Hindlimb muscle (tissue), 1 donor: ENCODE measurements around the gene LRRC14B. TPM values are rescaled to one million over a fixed set of nuclear protein-coding genes. Genes with fewer than 3 reads are reported as not detected.
A peak's percentile ranks its signal among the peaks of the same experiment; 100 is the strongest.
"Not testable (repeated sequence)": the region's sequence is repeated elsewhere in the genome, so short reads cannot be mapped to it uniquely, and the experiment has no call there.

ENCODE experiments used
- DNase-seq: peaks from one replicate; pipeline ENCODE4 v3.0.0-alpha.2; 2013
- polyA plus RNA-seq: library from polyadenylated mRNA; unstranded; fragments of 120-200 nt; gene quantifications from one replicate; pipeline ENCODE4 v1.2.1, GENCODE V29; 2013; ENCODE audit not compliant: insufficient read length

The LRRC14B gene
- polyA plus RNA-seq, 1 donor, result 41.2 TPM

DNA sequence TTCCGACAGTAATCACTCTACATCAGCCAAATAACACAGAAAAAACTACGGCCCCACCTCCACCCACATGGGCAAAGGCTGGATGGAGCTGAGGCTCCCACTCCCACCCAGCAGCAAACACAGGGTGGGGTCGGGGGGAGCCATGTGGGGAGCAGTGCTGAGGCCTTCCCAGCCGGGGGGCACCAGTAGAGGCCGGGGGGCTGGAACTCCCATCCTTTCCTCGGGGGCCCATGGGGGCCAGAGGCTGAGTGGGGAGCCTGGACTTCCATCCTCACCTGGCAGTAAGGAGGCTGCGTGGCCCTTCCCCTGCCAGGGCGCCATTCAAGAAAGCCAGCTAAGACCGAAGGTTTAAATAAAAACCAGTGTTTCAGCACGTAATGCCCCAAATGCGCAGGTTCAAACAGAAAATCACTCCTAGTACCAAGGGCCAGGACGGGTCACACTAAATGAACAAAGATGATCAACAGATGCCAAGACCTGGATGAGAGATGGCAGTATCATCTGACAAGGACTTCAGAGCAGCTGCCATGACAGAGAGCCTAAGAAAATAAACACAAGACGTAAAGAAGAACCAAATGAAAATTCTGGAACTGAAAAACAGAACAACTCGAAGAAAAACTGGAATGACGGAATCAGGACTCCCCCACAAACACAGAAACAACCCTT, 17.3 kb downstream of the LRRC14B start:
- no peak for DNase-seq

DNA sequence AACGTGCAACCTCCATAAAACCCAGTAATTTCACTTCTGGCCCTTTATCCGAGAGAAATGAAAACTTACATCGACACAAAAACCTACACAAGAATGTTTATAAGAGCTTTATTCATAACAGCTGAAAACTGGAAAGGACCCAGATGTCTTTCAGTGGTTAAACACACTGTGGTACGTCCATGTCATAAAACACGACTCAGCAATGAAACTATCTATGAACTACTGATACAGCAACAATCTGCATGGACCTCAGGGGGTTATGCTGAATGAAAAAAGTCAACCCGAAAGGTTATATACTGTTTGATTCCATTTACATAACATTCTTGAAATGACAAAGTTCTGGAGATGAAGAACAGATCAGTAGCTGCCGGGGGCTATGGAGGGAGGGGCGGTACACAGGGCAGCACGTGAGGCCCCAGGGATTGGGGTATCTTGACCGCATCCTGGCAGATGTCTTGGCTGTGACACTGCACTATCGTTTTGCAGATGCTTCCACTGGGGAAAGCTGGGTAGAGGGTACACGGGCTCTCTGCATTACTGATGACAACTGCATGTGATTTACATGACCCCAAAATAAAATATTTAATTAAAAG, 22.6 kb downstream of the LRRC14B start:
- no peak for DNase-seq

DNA sequence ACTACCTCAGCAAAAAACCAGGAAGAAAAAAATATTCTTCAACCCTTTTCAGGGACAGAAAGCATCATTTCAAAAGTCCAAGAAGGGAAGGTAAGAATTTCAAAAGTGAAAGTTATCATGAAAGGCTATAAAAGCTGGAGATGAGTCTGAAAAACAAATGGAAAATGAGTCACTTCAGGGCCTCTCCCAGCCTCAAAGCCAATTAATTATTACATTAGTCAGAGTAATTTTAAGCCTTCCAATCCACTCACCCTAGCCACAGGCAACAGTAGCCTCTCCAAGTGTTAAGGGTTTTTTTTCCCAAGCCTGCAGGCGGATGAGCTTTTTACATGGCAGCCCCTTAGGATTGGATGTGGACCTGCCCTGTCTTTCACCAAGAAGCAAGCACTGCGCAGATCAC, 24.0 kb downstream of the LRRC14B start:
- not testable (repeated sequence) for DNase-seq

DNA sequence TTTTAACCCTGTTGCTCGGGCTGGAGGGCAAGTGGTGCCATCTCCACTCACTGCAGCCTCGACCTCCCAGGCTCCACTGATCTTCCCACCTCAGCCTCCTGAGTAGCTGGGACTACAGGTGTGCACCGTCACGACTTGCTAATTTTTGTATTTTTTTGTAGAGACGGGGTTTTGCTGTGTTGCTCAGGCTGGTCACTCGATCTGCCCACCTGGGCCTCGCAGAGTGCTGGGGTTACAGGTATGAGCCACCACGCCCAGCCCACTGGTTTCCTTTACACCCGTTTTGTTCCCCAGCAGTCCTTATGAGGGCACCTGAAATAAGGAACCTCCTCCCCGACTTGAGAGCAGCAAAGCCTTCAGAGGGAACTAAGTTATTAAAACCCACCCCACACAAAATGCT, 24.8 kb downstream of the LRRC14B start:
- not testable (repeated sequence) for DNase-seq

DNA sequence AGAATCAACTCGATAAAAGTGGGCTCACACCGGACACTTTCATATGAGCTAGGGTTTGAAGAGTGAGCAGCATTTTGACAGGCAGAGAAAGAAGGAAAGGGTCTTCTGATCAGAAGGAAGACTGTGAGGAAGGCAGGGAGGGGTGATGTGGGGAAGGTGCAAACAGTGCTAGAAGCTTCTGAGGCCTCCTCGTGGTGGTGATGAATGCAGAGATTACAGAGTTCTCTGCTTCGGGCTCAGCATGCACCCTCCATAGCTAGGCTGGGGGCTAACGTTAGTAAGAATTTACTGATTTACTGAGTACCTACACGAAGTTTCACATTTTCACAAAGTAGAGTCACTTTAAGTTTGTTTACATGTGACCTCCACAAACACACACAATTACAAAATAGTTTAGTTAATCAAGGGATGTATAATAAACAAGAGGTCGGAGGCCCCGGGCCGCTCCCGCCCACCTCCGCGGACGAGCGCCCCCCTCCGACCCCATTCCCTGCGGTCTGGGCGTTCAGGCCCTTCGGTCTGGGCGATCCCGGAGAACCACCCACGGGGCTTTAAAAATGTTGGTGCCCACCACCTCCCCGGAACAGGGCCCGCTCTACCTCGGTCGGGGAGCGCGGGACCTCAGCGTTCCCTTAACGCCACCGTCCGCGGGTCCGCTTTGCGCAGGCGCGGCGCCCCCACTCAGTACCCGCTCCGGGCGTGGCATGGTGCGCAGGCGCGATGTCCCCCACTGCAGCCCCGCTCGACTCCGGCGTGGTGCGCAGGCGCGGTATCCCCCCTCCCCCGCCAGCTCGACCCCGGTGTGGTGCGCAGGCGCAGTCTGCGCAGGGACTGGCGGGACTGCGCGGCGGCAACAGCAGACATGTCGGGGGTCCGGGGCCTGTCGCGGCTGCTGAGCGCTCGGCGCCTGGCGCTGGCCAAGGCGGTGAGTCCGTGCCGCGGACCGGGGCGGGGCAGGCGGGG, 26.5 kb downstream of the LRRC14B start, which contains the start of the genes CCDC127 and SDHA:
Gene CCDC127, minus strand, starts transcription at position 660 of the 963 bp plus-strand sequence. CDS start 1,304 bp downstream, outside the sequence.
Gene SDHA, plus strand, starts transcription at position 827 of the 963 bp plus-strand sequence. Its CDS starts 36 bp downstream, at position 863.
- DNase-seq, result peak; percentile 99

DNA sequence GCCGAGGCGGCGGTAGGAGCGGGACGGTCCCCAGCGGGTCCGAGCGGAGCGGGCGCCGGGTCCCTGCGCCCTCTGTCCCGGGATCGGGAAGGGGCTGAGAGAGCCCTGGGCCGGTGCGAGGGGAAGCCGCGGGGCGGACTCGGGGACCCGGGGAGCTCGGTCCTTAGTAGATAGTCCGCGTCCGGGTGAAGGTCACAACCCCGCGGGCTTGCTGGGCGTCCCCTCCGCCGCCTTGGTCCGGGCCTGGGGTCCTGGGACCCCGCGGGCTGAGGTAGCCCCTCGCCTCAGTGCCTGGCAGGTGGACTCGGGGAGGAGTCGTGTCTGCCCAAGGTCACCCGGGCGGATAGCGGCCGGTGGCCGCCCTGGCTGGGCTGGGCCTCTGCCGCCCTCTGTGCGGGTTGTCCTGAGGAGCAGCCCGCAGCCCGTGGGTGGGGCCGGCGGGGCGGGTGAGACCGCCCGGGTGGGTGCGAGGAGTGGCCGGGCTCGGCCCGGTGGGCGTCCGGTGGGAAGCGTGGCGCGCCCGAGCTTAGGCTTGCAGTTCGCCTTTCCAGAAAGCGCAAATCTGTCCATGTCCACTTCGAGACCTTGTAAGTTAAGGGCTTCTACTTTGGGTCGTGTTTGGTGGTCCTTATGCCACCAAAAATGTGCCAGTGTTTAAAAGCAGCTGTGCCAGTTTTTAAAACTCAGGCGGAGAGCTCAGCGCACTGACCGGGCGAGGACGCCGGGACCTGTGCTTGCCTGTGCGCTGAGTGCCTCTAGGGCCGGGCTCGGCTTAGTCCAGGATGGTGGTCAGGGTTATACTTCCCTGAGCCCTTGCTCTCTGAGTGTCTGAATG, 27.4 kb downstream of the LRRC14B start:
- DNase-seq, result peak; percentile 29

DNA sequence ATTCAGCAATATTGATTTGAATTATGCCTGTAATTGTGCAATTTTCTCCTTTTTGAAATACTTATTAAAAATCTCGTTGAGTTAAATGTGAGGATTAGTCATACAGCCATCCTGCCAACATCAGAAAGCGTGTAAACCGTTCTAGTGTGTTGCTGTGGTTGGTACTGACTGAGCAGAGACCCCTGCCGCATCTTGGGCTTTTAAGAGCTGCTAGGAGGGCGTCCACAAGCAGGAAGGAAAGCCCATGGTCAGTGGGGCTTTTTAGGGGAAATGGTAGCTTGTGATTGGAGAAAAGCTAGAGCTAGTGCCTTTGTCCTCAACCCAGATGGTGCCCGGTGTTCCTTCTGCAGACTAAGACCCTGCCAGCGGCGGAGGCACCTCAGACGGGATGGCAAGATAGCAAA, 28.2 kb downstream of the LRRC14B start:
- DNase-seq, result no peak

DNA sequence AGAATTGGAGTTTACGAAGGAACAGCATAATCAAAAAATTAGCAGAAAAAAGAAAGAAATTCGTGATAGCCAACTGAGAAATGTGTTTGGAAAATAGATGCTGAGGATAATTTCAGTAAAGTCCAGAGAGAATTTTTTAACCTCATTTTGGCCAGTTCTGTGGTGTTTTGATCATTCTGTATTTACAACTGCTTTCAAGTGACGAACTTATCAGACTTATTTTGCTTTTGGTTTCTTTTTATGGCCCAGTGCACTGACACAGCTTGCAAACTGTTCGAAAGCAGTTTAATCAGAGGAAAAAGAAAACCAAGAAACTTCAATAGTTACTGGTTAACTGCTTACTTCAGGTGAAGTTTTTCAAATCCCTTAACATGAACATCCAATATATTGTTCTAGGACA, 28.7 kb downstream of the LRRC14B start:
- DNase-seq, result no peak

DNA sequence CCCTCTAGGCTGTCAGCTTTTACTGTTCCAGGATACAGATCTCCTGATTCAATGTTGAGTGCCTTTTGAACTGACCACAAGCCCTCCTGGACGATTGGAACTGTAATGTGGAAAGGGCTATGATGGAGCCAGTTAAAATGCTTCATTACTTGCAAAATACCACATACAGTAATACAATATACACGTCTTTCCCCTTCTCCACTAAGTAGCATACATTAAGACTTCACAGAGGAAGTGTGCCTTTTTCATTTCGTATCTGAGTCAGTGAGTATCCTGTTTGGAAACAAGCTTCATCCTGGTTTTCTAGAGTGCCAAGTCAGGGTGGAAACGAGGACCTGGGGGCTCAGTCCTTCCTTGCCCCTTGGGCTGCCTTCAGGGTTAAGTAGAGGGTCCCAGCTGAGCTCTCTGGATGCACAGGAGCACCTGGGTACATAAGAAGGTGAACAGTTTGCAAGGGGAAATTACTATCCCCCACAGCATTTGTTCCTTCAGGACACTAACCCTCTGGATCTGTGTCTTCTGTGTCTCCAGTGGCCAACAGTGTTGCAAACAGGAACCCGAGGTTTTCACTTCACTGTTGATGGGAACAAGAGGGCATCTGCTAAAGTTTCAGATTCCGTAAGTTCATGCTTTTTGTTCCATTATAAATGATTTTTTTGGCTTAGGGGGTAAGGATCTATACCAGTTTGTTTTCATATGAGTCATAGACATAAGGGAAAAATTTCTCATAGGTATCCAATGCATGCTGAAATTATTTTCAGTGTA, 31.8 kb downstream of the LRRC14B start:
- not testable (repeated sequence) for DNase-seq

DNA sequence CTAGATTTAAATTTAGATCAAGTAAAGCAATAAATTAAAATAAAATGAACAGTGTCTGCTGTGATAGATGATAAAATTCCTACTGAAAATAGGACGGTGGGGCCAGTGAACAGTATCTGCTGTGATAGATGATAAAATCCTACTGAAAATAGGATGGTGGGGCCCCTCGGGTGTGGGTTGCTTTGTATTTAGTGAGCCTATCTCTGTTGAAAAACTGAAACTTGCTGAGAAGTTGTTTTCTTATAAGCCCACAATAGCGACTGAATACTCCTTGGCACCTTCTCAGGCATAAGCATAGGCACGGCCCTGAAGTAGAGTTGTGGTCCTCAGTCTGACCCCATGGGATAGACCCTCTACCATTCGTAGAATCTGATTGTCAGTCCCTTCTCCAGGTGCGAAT, 32.5 kb downstream of the LRRC14B start:
- DNase-seq, result no peak

DNA sequence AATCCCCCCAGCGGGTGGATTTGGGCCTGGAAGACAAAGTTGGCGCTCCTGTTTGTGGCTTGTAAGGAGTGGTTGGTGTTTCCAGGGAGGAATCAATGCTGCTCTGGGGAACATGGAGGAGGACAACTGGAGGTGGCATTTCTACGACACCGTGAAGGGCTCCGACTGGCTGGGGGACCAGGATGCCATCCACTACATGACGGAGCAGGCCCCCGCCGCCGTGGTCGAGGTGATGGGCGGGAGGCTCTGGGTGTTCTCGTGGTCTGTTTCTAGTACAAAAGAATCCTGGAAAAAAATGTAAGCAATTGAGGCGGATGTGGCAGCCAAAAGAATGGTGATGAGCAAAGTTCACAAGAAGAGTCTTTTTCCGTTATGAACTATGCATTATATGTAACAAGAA, 34.0 kb downstream of the LRRC14B start:
- DNase-seq, result no peak

DNA sequence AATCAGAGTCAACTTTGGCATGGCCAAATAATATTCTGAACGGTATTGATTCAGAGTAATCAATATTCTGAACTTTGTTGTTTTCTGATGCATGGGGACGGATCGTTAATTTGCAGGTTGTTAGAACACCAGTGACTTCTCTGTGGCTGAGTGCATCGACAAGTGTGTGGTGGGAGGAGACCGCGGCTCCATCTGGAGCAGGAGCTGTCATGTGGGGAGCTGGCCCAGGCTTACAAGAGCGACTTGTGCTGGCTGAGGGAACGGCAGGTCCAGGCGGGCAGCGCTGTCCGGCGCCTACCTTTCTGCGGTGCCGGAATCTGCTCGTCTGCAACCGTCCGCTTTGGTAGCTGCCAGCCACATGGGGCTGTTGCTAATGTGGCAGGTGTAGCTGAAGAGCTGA, 36.1 kb downstream of the LRRC14B start:
- not testable (repeated sequence) for DNase-seq

DNA sequence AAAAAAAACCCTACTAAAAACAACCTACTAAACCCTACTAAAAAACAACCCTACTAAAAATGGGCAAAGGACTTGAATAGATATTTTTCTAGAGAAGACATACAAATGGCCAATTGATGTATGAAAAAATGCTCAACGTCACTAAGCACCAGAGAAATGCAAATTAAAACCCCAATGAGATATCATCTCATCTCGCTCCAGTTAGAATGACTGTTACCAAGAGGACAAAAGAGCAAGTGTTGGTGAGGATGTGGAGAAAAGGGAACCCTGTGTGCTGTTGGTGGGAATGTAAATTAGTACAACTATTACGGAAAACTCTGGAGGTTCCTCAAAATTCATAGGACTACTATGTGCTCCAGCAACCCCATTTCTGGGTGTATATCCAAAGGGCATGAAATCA, 37.6 kb downstream of the LRRC14B start:
- no peak for DNase-seq

DNA sequence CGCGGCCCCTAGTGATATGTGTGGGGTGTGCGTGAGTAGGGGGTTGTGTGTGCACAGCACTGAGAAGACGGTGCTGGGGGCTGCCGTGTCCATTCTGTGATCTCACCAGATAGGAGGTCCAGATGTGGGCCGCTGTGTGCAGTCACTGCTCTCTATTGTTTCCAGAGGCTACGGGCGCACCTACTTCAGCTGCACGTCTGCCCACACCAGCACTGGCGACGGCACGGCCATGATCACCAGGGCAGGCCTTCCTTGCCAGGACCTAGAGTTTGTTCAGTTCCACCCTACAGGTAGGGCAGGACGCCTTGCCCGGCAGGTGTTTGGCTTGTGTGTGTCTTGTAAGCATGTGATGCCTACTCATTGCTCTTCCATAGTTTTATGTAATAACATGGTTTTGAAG, 39.4 kb downstream of the LRRC14B start:
- DNase-seq, result no peak

DNA sequence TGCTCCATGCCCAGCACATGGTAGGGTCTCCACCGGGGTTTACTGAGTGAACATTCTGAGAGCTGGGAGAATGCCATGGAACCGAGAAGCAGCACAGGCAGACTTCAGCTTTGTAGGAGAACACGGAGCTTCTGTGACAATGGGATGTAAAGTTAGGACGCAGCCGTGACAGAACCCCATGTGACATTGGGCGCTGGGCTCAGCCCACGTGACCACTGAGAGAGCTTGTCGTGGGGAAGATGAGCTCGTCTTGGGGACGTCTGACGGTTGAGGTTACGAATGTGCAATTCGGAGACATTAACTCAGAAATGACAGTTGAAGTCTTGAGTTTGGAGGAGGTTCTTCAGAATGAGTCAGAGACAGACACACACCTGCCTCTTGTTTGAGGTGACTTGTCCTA, 40.4 kb downstream of the LRRC14B start:
- no peak for DNase-seq

DNA sequence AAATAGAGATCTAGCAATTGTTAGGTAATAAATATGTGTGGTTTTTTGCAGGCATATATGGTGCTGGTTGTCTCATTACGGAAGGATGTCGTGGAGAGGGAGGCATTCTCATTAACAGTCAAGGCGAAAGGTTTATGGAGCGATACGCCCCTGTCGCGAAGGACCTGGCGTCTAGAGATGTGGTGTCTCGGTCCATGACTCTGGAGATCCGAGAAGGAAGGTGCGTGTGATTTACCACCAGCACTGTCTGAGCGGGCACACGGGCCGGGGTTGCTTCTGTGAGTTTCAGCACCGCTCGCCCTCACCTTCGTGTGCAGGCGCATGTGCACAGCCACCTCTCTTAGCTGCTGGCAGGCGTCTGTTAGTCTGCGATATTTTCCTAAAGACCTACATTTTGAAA, 42.1 kb downstream of the LRRC14B start:
- not testable (repeated sequence) for DNase-seq

DNA sequence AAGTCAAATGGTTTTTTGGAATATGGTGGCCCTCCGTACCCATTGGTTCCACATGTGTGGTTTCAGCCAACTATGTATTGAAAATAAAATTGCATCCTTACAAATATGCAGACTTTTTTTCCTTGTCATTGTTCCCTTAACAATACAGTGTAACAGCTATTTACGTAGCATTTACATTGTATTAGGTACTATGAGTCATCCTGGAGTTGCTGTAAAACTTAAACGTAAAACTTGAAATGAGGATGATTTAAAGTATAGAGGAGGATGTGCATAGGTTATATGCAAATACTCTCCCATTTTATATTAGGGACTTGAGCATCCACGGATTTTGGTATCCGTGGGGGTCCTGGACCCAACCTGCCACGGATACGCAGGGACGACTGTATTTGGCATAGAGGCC, 43.2 kb downstream of the LRRC14B start:
- no peak for DNase-seq

DNA sequence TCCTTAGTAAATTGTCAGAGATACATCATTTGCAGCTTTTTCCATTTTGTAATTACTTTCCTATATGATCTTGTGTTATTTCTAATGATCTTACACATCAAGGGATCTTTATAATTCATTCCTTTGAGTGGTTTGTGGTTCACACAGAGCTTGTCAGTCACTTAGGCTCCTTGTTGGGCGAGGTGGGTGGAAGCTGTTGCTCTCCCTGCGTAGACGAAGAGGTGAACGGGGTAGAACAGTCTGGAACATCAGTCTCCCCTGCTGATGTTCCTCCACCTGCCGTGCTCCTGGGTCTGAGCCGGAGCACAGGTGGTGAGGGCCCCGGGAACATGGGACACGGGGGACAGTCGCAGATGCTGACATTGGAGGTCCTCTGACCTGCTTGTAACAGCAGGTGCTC, 44.2 kb downstream of the LRRC14B start:
- not testable (repeated sequence) for DNase-seq

DNA sequence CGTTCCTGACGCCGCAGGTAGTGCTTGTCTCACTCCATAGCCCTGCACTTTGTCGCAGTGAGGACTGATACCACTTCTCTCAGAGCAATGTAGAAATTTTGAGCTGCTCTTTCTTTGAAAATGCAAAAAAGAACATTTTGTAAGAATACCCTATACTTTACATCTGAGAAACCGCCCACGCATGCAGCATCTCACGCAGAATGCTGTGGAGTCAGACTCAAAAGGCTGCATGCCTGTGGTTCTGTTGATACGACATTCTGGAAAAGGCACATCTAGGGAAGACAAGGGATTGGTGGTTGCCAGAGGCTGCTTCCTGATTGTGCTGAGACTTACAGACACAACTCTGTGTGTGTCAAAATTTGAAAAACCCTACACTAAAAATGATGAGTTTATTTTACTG, 46.6 kb downstream of the LRRC14B start:
- not testable (repeated sequence) for DNase-seq

DNA sequence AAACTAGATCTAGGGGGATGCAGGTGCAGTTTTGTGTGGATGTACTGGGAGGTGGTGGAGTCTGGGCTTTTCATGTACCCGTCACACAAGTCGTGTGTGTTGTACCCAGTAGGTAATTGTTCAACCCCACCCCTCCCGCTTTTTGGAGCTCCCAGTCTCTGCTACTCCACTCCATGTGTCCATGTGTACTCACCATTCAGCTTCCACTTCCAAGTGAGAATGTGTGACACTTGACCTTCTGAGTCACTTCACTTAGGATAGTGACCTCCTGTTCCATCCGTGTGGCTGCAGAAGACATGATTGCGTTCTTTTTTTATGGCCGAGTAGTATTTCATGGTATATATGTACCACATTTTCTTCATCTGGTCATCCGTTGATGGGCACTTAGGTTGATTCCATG, 49.3 kb downstream of the LRRC14B start:
- DNase-seq, result not testable (repeated sequence)

DNA sequence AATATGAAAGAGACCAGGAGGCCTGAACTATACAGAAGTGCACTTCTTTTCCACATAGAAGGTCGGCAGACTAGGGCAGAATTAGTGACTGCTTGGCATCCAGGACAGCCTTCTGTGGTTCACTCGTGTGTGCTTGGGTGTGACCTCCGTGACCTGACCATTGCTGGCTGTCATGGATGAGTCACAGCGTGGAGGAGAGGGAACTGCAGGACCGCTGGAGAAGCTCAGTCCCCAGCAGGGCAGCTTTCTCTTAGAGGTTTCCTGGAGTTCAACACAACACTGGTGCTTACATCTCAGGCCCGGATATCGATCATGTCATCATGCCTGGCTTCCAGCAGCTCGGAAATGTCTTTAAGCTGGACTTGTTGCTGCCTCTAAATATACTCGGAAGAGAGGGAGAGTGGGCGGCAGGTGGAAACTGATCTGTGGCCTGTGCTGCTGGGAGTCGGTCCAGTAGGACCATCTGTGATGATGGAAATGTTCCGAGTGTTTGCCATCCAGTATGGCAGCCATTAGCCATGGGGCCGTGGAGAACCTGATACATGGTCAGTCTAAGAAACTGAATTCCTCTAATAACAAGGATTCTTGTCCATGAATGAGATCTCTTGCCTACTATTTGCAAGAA, 49.9 kb downstream of the LRRC14B start:
- not testable (repeated sequence) for DNase-seq
